ENCODE data around the gene WFDC5.

DNA sequence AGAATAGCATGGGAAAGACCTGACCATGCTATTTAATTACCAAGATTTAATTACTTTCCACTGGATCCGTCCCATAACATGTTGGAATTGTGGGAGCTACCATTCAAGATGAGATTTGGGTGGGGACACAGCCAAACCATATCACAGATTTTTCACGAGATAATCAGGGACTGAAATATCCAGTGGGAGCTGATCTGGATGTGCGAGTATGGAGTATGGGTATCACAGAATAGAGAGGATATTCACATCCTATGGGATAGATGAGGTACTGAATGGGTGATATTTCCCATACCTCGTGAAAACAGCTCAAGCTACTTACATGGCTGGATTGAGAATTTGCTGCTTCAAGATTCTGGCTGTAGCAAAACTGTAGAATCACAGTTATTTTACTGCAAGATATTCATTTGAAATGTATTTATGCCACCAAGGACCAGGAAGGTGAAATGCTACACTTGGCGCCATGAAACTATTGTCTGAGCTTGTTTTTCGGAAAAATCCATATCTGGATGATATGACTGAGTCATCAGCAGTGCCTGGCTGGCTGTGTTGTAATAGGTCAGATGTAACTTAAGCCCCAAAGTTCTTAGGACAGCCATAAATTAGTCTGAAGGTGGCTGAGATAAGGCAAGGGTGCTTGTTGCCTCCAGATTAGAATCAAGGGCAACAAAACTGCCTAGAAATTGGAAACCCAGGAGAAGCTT lies 43.9 kb downstream of the WFDC5 start:
- TF ChIP-seq, protein P1, sequence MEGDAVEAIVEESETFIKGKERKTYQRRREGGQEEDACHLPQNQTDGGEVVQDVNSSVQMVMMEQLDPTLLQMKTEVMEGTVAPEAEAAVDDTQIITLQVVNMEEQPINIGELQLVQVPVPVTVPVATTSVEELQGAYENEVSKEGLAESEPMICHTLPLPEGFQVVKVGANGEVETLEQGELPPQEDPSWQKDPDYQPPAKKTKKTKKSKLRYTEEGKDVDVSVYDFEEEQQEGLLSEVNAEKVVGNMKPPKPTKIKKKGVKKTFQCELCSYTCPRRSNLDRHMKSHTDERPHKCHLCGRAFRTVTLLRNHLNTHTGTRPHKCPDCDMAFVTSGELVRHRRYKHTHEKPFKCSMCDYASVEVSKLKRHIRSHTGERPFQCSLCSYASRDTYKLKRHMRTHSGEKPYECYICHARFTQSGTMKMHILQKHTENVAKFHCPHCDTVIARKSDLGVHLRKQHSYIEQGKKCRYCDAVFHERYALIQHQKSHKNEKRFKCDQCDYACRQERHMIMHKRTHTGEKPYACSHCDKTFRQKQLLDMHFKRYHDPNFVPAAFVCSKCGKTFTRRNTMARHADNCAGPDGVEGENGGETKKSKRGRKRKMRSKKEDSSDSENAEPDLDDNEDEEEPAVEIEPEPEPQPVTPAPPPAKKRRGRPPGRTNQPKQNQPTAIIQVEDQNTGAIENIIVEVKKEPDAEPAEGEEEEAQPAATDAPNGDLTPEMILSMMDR (conservative IDR thresholded peaks at IDR 0.05; ENCODE audit: low read depth in 2 of 2): no peak
- TF ChIP-seq POLR2AphosphoS5 (IDR thresholded peaks at IDR 0.05; ENCODE audit: low read depth) (no peak), EZH2 (IDR thresholded peaks at IDR 0.05; ENCODE audit: low read depth, unreplicated experiment) (no peak), ZNF331 (CRISPR knock-in tag; IDR thresholded peaks at IDR 0.05; ENCODE audit: low read depth) (no peak), EZH2phosphoT487 (IDR thresholded peaks at IDR 0.05; ENCODE audit: unreplicated experiment) (no peak), CREB1 (CRISPR knock-in tag; IDR thresholded peaks at IDR 0.05; ENCODE audit: low read depth) (no peak), STAT1 (IDR thresholded peaks at IDR 0.05; ENCODE audit: unreplicated experiment) (no peak)
- TF ChIP-seq, protein P2, sequence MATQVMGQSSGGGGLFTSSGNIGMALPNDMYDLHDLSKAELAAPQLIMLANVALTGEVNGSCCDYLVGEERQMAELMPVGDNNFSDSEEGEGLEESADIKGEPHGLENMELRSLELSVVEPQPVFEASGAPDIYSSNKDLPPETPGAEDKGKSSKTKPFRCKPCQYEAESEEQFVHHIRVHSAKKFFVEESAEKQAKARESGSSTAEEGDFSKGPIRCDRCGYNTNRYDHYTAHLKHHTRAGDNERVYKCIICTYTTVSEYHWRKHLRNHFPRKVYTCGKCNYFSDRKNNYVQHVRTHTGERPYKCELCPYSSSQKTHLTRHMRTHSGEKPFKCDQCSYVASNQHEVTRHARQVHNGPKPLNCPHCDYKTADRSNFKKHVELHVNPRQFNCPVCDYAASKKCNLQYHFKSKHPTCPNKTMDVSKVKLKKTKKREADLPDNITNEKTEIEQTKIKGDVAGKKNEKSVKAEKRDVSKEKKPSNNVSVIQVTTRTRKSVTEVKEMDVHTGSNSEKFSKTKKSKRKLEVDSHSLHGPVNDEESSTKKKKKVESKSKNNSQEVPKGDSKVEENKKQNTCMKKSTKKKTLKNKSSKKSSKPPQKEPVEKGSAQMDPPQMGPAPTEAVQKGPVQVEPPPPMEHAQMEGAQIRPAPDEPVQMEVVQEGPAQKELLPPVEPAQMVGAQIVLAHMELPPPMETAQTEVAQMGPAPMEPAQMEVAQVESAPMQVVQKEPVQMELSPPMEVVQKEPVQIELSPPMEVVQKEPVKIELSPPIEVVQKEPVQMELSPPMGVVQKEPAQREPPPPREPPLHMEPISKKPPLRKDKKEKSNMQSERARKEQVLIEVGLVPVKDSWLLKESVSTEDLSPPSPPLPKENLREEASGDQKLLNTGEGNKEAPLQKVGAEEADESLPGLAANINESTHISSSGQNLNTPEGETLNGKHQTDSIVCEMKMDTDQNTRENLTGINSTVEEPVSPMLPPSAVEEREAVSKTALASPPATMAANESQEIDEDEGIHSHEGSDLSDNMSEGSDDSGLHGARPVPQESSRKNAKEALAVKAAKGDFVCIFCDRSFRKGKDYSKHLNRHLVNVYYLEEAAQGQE (IDR thresholded peaks at IDR 0.05; ENCODE audit: unreplicated experiment): no peak
